HG02759 (cell line): ENCODE measurements around the gene ZNF549.

Experiments
- ATAC-seq: cut with Tn5 transposase; IDR thresholded peaks from one replicate; pipeline ENCODE4 v1.9.1; 2021; ENCODE audit warnings: mild to moderate bottlenecking, moderate library complexity; ENCODE audit not compliant: unreplicated experiment

Gene ZNF549

GRCh38 chr19:57566396-57567265, 39.5 kb downstream of the ZNF549 start:
- ATAC-seq = no peak

GRCh38 chr19:57570707-57571106, 43.6 kb downstream of the ZNF549 start:
- ATAC-seq = no peak

GRCh38 chr19:57572415-57572947, 45.3 kb downstream of the ZNF549 start:
- no peak for ATAC-seq

- ATAC-seq = no peak
These were observed 49.5 kb downstream of the ZNF549 start for GRCh38 chr19:57576661-57577060.

GRCh38 chr19:57578487-57579205, 51.5 kb downstream of the ZNF549 start, which contains the start of gene ZNF416:
ZNF416 (minus strand) TSS chr19:57578911; CDS start chr19:57578704, 207 bp downstream.
- ATAC-seq = peak; percentile 98

GRCh38 chr19:57583104-57583520, 56.0 kb downstream of the ZNF549 start:
- no peak for ATAC-seq

- peak; percentile 91 for ATAC-seq
These were observed 56.6 kb downstream of the ZNF549 start, which contains the start of gene ZIK1 for GRCh38 chr19:57583521-57584416. ZIK1 (plus strand) TSS chr19:57584145; CDS start chr19:57584357, 212 bp downstream.

- no peak for ATAC-seq
These were observed 60.4 kb downstream of the ZNF549 start for GRCh38 chr19:57587529-57587928.

GRCh38 chr19:57599377-57599760, 72.2 kb downstream of the ZNF549 start:
- ATAC-seq = no peak

GRCh38 chr19:57599761-57600383, 72.7 kb downstream of the ZNF549 start, which contains the start of gene ZNF530:
ZNF530 (plus strand) TSS chr19:57599885; CDS start chr19:57604346, 4,461 bp downstream.
- peak; percentile 96 for ATAC-seq

GRCh38 chr19:57606931-57607330, 79.8 kb downstream of the ZNF549 start:
- ATAC-seq = no peak
